HepG2 (cell line): ENCODE measurements around the gene CISD3. TPM values are rescaled to one million over a fixed set of nuclear protein-coding genes. Genes with fewer than 3 reads are reported as not detected.

Experiments
- CBFB ChIP-seq: sonication (generic); formaldehyde crosslinking; IDR thresholded peaks from 2 replicates; pipeline ENCODE4 v1.4.0; 2020; ENCODE audit warnings: missing genetic modification reagents
- CENPBD1 ChIP-seq: sonication (generic); formaldehyde crosslinking; IDR thresholded peaks from 2 replicates; pipeline ENCODE4 v1.8.0; 2022; ENCODE audit warnings: missing genetic modification reagents, low read depth, mild to moderate bottlenecking, borderline replicate concordance
- EP300 ChIP-seq, 3 experiments: sonication (generic) in 1 of 3; formaldehyde crosslinking in 1 of 3; IDR thresholded peaks; 2 replicates each; pipeline versions ENCODE4 v1.5.1 to v1.6.1; 2011 to 2020; ENCODE audit warnings: low read depth in 2 of 3, low read length in 2 of 3, borderline replicate concordance in 1 of 3, improper control_type of control experiment in 1 of 3, mild to moderate bottlenecking in 1 of 3, missing genetic modification reagents in 1 of 3, moderate library complexity in 1 of 3
- GTF2F1 ChIP-seq: fragments of 150-350 bp; IDR thresholded peaks from 2 replicates; pipeline ENCODE4 v1.6.1; 2014; ENCODE audit warnings: low read length
- HDAC6 ChIP-seq: fragments of 200-600 bp; sonication (generic); IDR thresholded peaks from 2 replicates; pipeline ENCODE4 v1.7.0; 2017; ENCODE audit warnings: mild to moderate bottlenecking, antibody characterized with exemption, low read length, low read depth
- IRX3 ChIP-seq: sonication (generic); formaldehyde crosslinking; IDR thresholded peaks from 2 replicates; pipeline ENCODE4 v1.8.1; 2023; ENCODE audit warnings: mild to moderate bottlenecking, low read depth, missing genetic modification reagents, borderline replicate concordance
- ISL2 ChIP-seq: sonication (generic); formaldehyde crosslinking; IDR thresholded peaks from 2 replicates; pipeline ENCODE4 v1.5.0; 2020; ENCODE audit warnings: missing genetic modification reagents
- JUND ChIP-seq: sonication (generic); formaldehyde crosslinking; IDR thresholded peaks from 2 replicates; pipeline ENCODE4 v1.8.0; 2022; ENCODE audit warnings: mild to moderate bottlenecking, missing genetic modification reagents
- MYPOP ChIP-seq: sonication (generic); formaldehyde crosslinking; IDR thresholded peaks from 2 replicates; pipeline ENCODE4 v1.8.1; 2023; ENCODE audit warnings: mild to moderate bottlenecking, moderate library complexity, missing genetic modification reagents
- NR1H2 ChIP-seq: sonication (generic); formaldehyde crosslinking; IDR thresholded peaks from 2 replicates; pipeline ENCODE4 v1.8.1; 2022; ENCODE audit warnings: low read depth, missing genetic modification reagents, borderline replicate concordance
- NR2C2 ChIP-seq: sonication (generic); formaldehyde crosslinking; IDR thresholded peaks from 2 replicates; pipeline ENCODE4 v1.4.0; 2020; ENCODE audit warnings: missing genetic modification reagents, mild to moderate bottlenecking, moderate library complexity, borderline replicate concordance
- REST ChIP-seq, 2 experiments: IDR thresholded peaks; 2 replicates each; pipeline ENCODE4 v1.6.1; 2011 to 2012; ENCODE audit warnings: low read length in 2 of 2, borderline replicate concordance in 1 of 2, low read depth in 1 of 2, mild to moderate bottlenecking in 1 of 2, moderate library complexity in 1 of 2
- TEAD3 ChIP-seq: optimal IDR thresholded peaks from 2 replicates; pipeline ENCODE3; 2016; ENCODE audit warnings: borderline replicate concordance
- TEF ChIP-seq: sonication (generic); formaldehyde crosslinking; IDR thresholded peaks from 2 replicates; pipeline ENCODE4 v1.5.0; 2020; ENCODE audit warnings: missing genetic modification reagents
- ZBTB26 ChIP-seq: IDR thresholded peaks from 2 replicates; pipeline ENCODE4 v1.6.1; 2016; ENCODE audit warnings: missing compliant biosample characterization, missing genetic modification reagents, borderline replicate concordance
- ZNF232 ChIP-seq: sonication (generic); formaldehyde crosslinking; IDR thresholded peaks from 2 replicates; pipeline ENCODE4 v1.4.0; 2020; ENCODE audit warnings: missing genetic modification reagents, borderline replicate concordance
- ZNF282 ChIP-seq: fragments of 450-650 bp; IDR thresholded peaks from 2 replicates; pipeline ENCODE4 v1.6.1; 2018; ENCODE audit not compliant: partially characterized antibody
- ZNF441 ChIP-seq: sonication (generic); formaldehyde crosslinking; IDR thresholded peaks from 2 replicates; pipeline ENCODE4 v1.7.0; 2021; ENCODE audit warnings: missing genetic modification reagents, borderline replicate concordance
- ZNF614 ChIP-seq: IDR thresholded peaks from 2 replicates; pipeline ENCODE4 v1.6.1; 2018; ENCODE audit warnings: missing biosample characterization, missing genetic modification reagents, inconsistent platforms, borderline replicate concordance
- ZNF761 ChIP-seq: sonication (generic); formaldehyde crosslinking; conservative IDR thresholded peaks from 2 replicates; pipeline ENCODE4 v1.4.0; 2020; ENCODE audit warnings: mild to moderate bottlenecking, missing genetic modification reagents
- polyA plus RNA-seq, 8 experiments: library from polyadenylated mRNA; depleted of rRNA in 3 of 8; stranded (reverse) in 7 of 8; unstranded in 1 of 8; fragments of >200 nt; fragmentation: Illumina TruSeq in 4 of 8; extraction: Trizol in 4 of 8; gene quantifications; 2 replicates each; pipeline versions ENCODE4 v1.2.1 to v1.2.3, GENCODE V29; 2011 to 2016; ENCODE audit warnings: low read depth in 4 of 8, missing spikeins in 1 of 8, mixed read lengths in 1 of 8; ENCODE audit not compliant: insufficient read depth in 1 of 8
- total RNA-seq, 5 experiments: library from RNA; depleted of rRNA; stranded (reverse); fragments of >200 nt; fragmentation: Illumina TruSeq; extraction: Trizol; gene quantifications; 2 replicates each; pipeline ENCODE4 v1.2.3, GENCODE V29; 2016; ENCODE audit warnings: low read depth in 1 of 5

CISD3 gene
- total and polyA plus RNA-seq, 2 of the 13 experiments (the other 11 are each of a cell fraction or from before 2014, with no cell fraction given), result 30.0 to 34.1 TPM

GRCh38 chr17:38702166-38702915, 27.8 kb upstream of the CISD3 start (continued):
- TF ChIP-seq EP300 (IDR thresholded peaks at IDR 0.05; ENCODE audit: low read depth in 2 of 2, low read length in 2 of 2) (peak in 1 of 2 experiments; percentile 7; a peak in 2 of 4 replicates), EP300 (CRISPR knock-in tag; IDR thresholded peaks at IDR 0.05; ENCODE audit: borderline replicate concordance) (peak; percentile 65; the same call in 1 of the 2 replicates), ZNF761 (peak; percentile 56; the same call in 1 of the 2 replicates), ZNF614 (CRISPR knock-in tag) (peak; percentile 78; the same call in 1 of the 2 replicates), HDAC6 (no peak), MYPOP (CRISPR knock-in tag) (no peak), ZNF232 (CRISPR knock-in tag) (no peak; the same call in 1 of the 2 replicates), ZBTB26 (CRISPR knock-in tag) (peak; percentile 72; the same call in 1 of the 2 replicates), CENPBD1 (no peak), NR2C2 (CRISPR knock-in tag) (peak; percentile 95), GTF2F1 (peak; percentile 49; the same call in 1 of the 2 replicates), NR1H2 (CRISPR knock-in tag) (peak; percentile 34; the same call in 1 of the 2 replicates), TEF (CRISPR knock-in tag) (peak; percentile 53; the same call in 1 of the 2 replicates), REST (IDR thresholded peaks at IDR 0.05; ENCODE audit: borderline replicate concordance in 1 of 2, low read depth in 1 of 2, low read length in 2 of 2) (peak in 1 of 2 experiments; percentile 33; a peak in 1 of 4 replicates), TEAD3 (CRISPR knock-in tag) (peak; percentile 82), ZNF282 (no peak), ISL2 (CRISPR knock-in tag) (peak; percentile 30; the same call in 1 of the 2 replicates), CBFB (peak; percentile 83; the same call in 1 of the 2 replicates), ZNF441 (peak; percentile 54; the same call in 1 of the 2 replicates), IRX3 (CRISPR knock-in tag) (no peak; the same call in 1 of the 2 replicates), JUND (CRISPR knock-in tag) (0 out of 2 replicates have a peak, but pooled peaks have one; percentile 47)
